GM12878 (cell line): ENCODE data around the gene DIRAS3. TPM values are rescaled to one million over a fixed set of nuclear protein-coding genes. Genes with fewer than 3 reads are reported as not detected.

Source experiments
- ATAC-seq: fragments of 200-7000 bp; cut with Tn5 transposase; 3 replicates; pipeline ENCODE4 v1.9.1; 2020; ENCODE audit warnings: mild to moderate bottlenecking, moderate library complexity
- Bru-seq: library from RNA; stranded (reverse); fragments of 400-500 nt; gene quantifications from one replicate; lab custom pipeline; 2021; lab: Mats Ljungman, UMichigan
- BruChase-seq, 2 experiments: library from RNA; stranded (reverse); fragments of 400-500 nt; gene quantifications; one replicate each; lab custom pipeline; 2021; lab: Mats Ljungman, UMichigan
- BruUV-seq: library from RNA; stranded (reverse); fragments of 400-500 nt; replicated peaks from 2 replicates; lab custom pipeline; 2021; lab: Mats Ljungman, UMichigan
- CTCF ChIA-PET: fragments of 300-600 bp; sonication (Branson Sonifier 250); formaldehyde crosslinking; extraction: SDS; loops from one replicate; lab custom pipeline; 2021; ENCODE audit warnings: inconsistent platforms; lab: Yijun Ruan, JAX
- POLR2A ChIA-PET: fragments of 350-600 bp; formaldehyde crosslinking; extraction: SDS; loops from one replicate; lab custom pipeline; 2021; ENCODE audit warnings: inconsistent platforms; lab: Charles Lee
- RAD21 ChIA-PET: fragments of 300-600 bp; sonication (Branson Sonifier 250); formaldehyde crosslinking; loops from one replicate; lab custom pipeline; 2023; ENCODE audit warnings: antibody characterized with exemption; ENCODE audit not compliant: unreplicated experiment; lab: Charles Lee
- SMC1A ChIA-PET: fragments of 300-600 bp; sonication (Branson Sonifier 250); formaldehyde crosslinking; loops from one replicate; lab custom pipeline; 2023; ENCODE audit not compliant: unreplicated experiment, uncharacterized antibody; lab: Charles Lee
- DNase-seq: peaks from one replicate; pipeline ENCODE4 v3.0.0-alpha.2; 2011; ENCODE audit warnings: low read depth, low spot score
- FAIRE-seq: peaks from 3 replicates; lab custom pipeline; 2011; peaks lifted over from hg19 to GRCh38; lab: Jason Lieb, UNC
- H2AFZ ChIP-seq: 2 replicates; pipeline ENCODE4 v1.6.0; 2011; ENCODE audit warnings: low read depth, low read length, control low read depth; ENCODE audit not compliant: control insufficient read depth
- H3K27ac ChIP-seq: 2 replicates; pipeline ENCODE4 v1.5.1; 2011; ENCODE audit warnings: control low read depth; ENCODE audit not compliant: control insufficient read depth, insufficient read depth
- H3K27me3 ChIP-seq, 2 experiments: replicated peaks in 1 of 2; 2 replicates each; pipeline versions ENCODE4 v1.6.0 to v1.6.1; 2011; ENCODE audit warnings: low read length in 1 of 2; ENCODE audit not compliant: control insufficient read depth in 2 of 2, insufficient read depth in 2 of 2
- H3K36me3 ChIP-seq, 2 experiments: 2 replicates each; pipeline ENCODE4 v1.5.1; 2011; ENCODE audit warnings: low read length in 1 of 2; ENCODE audit not compliant: control insufficient read depth in 2 of 2, insufficient read depth in 2 of 2
- H3K4me1 ChIP-seq: 2 replicates; pipeline ENCODE4 v1.6.1; 2011; ENCODE audit warnings: mild to moderate bottlenecking, low read length, moderate library complexity, mixed read lengths; ENCODE audit not compliant: control insufficient read depth, insufficient read depth
- H3K4me2 ChIP-seq: 2 replicates; pipeline ENCODE4 v1.6.0; 2011; ENCODE audit warnings: control low read depth; ENCODE audit not compliant: control insufficient read depth, insufficient read depth
- H3K4me3 ChIP-seq: fragments of 200-600 bp; sonication (generic); 2 replicates; pipeline ENCODE4 v1.5.1; 2016
- H3K79me2 ChIP-seq: 2 replicates; pipeline ENCODE4 v1.6.0; 2011; ENCODE audit warnings: low read length; ENCODE audit not compliant: control insufficient read depth, insufficient read depth
- H3K9ac ChIP-seq: 2 replicates; pipeline ENCODE4 v1.8.0; 2011; ENCODE audit warnings: low read length, control low read depth, mixed read lengths; ENCODE audit not compliant: control insufficient read depth, insufficient read depth
- H3K9me3 ChIP-seq: replicated peaks from 3 replicates; pipeline ENCODE4 v1.5.1; 2011; ENCODE audit warnings: mild to moderate bottlenecking, low read length; ENCODE audit not compliant: control insufficient read depth, insufficient read depth
- H4K20me1 ChIP-seq: 2 replicates; pipeline ENCODE4 v1.6.0; 2011; ENCODE audit not compliant: control insufficient read depth, insufficient read depth
- POU2F2 ChIP-seq: IDR thresholded peaks from 3 replicates; pipeline ENCODE4 v1.6.1; 2011; ENCODE audit warnings: low read depth, mild to moderate bottlenecking, low read length, borderline replicate concordance
- RELB ChIP-seq: fragments of 450-650 bp; IDR thresholded peaks from 2 replicates; pipeline ENCODE4 v1.6.1; 2017; ENCODE audit warnings: low read depth, mild to moderate bottlenecking, moderate library complexity
- WGBS: methylation state at CpG from one replicate; pipeline ENCODE4 v1.1.6; 2016; ENCODE audit warnings: low lambda C conversion rate; ENCODE audit not compliant: insufficient replicate concordance, insufficient coverage; ENCODE audit errors: missing lambda C conversion rate; 5-methylcytosine and 5-hydroxymethylcytosine counted together
- in situ Hi-C: fragments of 300-500 bp; cut with MboI; formaldehyde crosslinking; loops from 9 replicates; pipeline ENCODE4 v1.14.3; 2018; ENCODE audit warnings: mixed read lengths
- intact Hi-C: fragments of 100-400 bp; cut with micrococcal nuclease; formaldehyde crosslinking; loops from one replicate; pipeline ENCODE4 v1.14.2; 2022; ENCODE audit not compliant: unreplicated experiment
- long read RNA-seq, 2 experiments: library from polyadenylated mRNA; unstranded; transcript quantifications; one replicate each; pipeline ENCODE4 v2.0.0, GENCODE V29; 2019 to 2020
- polyA minus RNA-seq, 3 experiments: library from RNA; depleted of rRNA, polyadenylated mRNA; stranded (reverse); fragments of >200 nt; gene quantifications; 2 replicates each; pipeline ENCODE4 v1.2.3, GENCODE V29; 2011
- polyA plus RNA-seq, 11 experiments: library from polyadenylated mRNA; depleted of rRNA in 4 of 11; unstranded in 6 of 11; stranded (reverse) in 5 of 11; fragments of >200 nt; fragmentation: Nextera tagmentation in 4 of 11; fragmentation: Illumina TruSeq in 1 of 11; extraction: Ambion mirVana in 4 of 11; extraction: Trizol in 1 of 11; gene quantifications; 1 replicate in 1 of 11; 2 replicates in 10 of 11; pipeline versions ENCODE4 v1.2.1 to v1.2.3, GENCODE V29; 2011 to 2016; ENCODE audit warnings: inconsistent platforms in 2 of 11, missing spikeins in 2 of 11, low read depth in 1 of 11
- total RNA-seq, 4 experiments: library from RNA; depleted of rRNA in 3 of 4; stranded (reverse); fragments of >200 nt in 3 of 4; fragmentation: Illumina TruSeq in 1 of 4; extraction: Trizol in 1 of 4; gene quantifications; 2 replicates each; pipeline versions ENCODE4 v1.2.1 to v1.2.3, GENCODE V29; 2013 to 2021

DIRAS3 gene
- not detected in 2 replicates for total RNA-seq (2013; cell fraction: nucleolus; rRNA removed)
- total RNA-seq (2014; rRNA removed) (not detected in 2 replicates), total RNA-seq (2014; rRNA removed; fragmentation: Illumina TruSeq; extraction: Trizol) (not detected in 2 replicates), total RNA-seq (2021) (not detected in 2 replicates), polyA plus RNA-seq (2011; rRNA removed) (not detected in 2 replicates), polyA plus RNA-seq (2014; fragmentation: Illumina TruSeq; extraction: Trizol) (not detected in 2 replicates), polyA plus RNA-seq (2014; fragmentation: Nextera tagmentation; extraction: Ambion mirVana) (not detected), polyA plus RNA-seq (2014; rRNA removed) (not detected in 2 replicates), polyA plus RNA-seq (2016; fragmentation: Nextera tagmentation; extraction: Ambion mirVana) (not detected), polyA minus RNA-seq (2011; rRNA and poly(A)+ RNA removed) (not detected in 2 replicates), Bru-seq, nascent RNA (not detected), BruChase-seq, experiment 1, labeled RNA remaining after a 6-hour chase (not detected), BruChase-seq, experiment 2, labeled RNA remaining after a 2-hour chase (not detected)
- not detected for polyA plus RNA-seq (2011; ENCODE audit: low read depth)
- not detected in 2 replicates for polyA plus RNA-seq (2011; cell fraction: cytosol; rRNA removed)
- polyA plus RNA-seq (2011; cell fraction: nucleus; rRNA removed) = not detected in 2 replicates
- not detected in 2 replicates for polyA plus RNA-seq (2012)
- not detected in 2 replicates for polyA minus RNA-seq (2011; cell fraction: cytosol; rRNA and poly(A)+ RNA removed)
- not detected in 2 replicates for polyA minus RNA-seq (2011; cell fraction: nucleus; rRNA and poly(A)+ RNA removed)
- long read RNA-seq, experiment 1 = 0 reads
- long read RNA-seq, experiment 2 = 0 reads

GRCh38 chr1:68049941-68050878 is at the start of gene DIRAS3:
Gene DIRAS3 (minus strand): TSS chr1:68050627. CDS start chr1:68047297, 3,330 bp downstream.
- intact Hi-C loops (no loop called here), in situ Hi-C loops (no loop called here)
- POLR2A ChIA-PET = no interaction called here
- Histone ChIP-seq H3K27ac (no peak within 1 kb of the TSS), H3K4me2 (no peak within 1 kb of the TSS), H3K36me3 (no peaks in the 10 kb centered on the region), H3K4me1 (no peaks in the 10 kb centered on the region), H4K20me1 (no peaks in the 10 kb centered on the region), H3K27me3 (peaks cover 0 to 4% of the 10 kb centered on the region in 2 experiments; a peak in 1 of 4 replicates), H3K9me3 (no peaks in the 10 kb centered on the region), H3K79me2 (no peaks in the 10 kb centered on the region), H3K9ac (no peak within 1 kb of the TSS), H2AFZ (no peak within 1 kb of the TSS), H3K4me3 (no peak within 1 kb of the TSS)
- DNase-seq (no peak), FAIRE-seq (no peak), ATAC-seq (no peak)
- SMC1A ChIA-PET = no interaction called here
- CTCF ChIA-PET = interaction anchor here (0.5 to 0.6 kb wide), 2 partner anchors 143 to 516 kb away, joined by 3 to 4 read pairs; no protein-coding TSS in a partner anchor
- WGBS = 50% methylated on average over 45 of the region's 45 CpGs
- RAD21 ChIA-PET = no interaction called here
- no peak for TF ChIP-seq POU2F2
- no peak for TF ChIP-seq RELB
- BruUV-seq = no TSS peak
